CD14-positive monocyte (primary cell): Measurements from ENCODE around the gene NSFL1C. TPM values are rescaled to one million over a fixed set of nuclear protein-coding genes. Genes with fewer than 3 reads are reported as not detected.

Experiments used
- DNase-seq, 3 donors: peaks; one replicate each; pipeline ENCODE4 v3.0.0-alpha.2; 2011 to 2022
- H2AFZ ChIP-seq: 2 replicates; pipeline ENCODE4 v1.6.0; 2012; ENCODE audit warnings: mild to moderate bottlenecking, low read depth, low read length, inconsistent platforms; ENCODE audit not compliant: insufficient read depth, poor library complexity, severe bottlenecking
- H3K27ac ChIP-seq, 2 donors: 1 replicate in 1 of 2; 2 replicates in 1 of 2; pipeline ENCODE4 v1.5.1; 2012 to 2013; ENCODE audit warnings: low read length in 2 of 2, control low read depth in 1 of 2, inconsistent platforms in 1 of 2, low read depth in 1 of 2, mild to moderate bottlenecking in 1 of 2
- H3K27me3 ChIP-seq, 2 donors: one replicate each; pipeline versions ENCODE4 v1.6.0 to v1.6.1; 2011 to 2013; ENCODE audit warnings: low read length in 2 of 2; ENCODE audit not compliant: control insufficient read depth in 2 of 2, insufficient read depth in 2 of 2
- H3K36me3 ChIP-seq, 2 donors: replicated peaks in 1 of 2; 1 replicate in 1 of 2; 2 replicates in 1 of 2; pipeline versions ENCODE4 v1.5.1 to v1.6.1; 2012 to 2013; ENCODE audit warnings: low read length in 2 of 2, control low read depth in 1 of 2, inconsistent platforms in 1 of 2, mild to moderate bottlenecking in 1 of 2; ENCODE audit not compliant: insufficient read depth in 2 of 2, control insufficient read depth in 1 of 2
- H3K4me1 ChIP-seq, 2 donors: 1 replicate in 1 of 2; 2 replicates in 1 of 2; pipeline versions ENCODE4 v1.5.1 to v1.6.1; 2012 to 2013; ENCODE audit warnings: low read length in 2 of 2, control low read depth in 1 of 2, inconsistent platforms in 1 of 2, mild to moderate bottlenecking in 1 of 2, moderate library complexity in 1 of 2; ENCODE audit not compliant: insufficient read depth in 2 of 2, control insufficient read depth in 1 of 2
- H3K4me2 ChIP-seq: replicated peaks from 2 replicates; pipeline ENCODE3; 2012; ENCODE audit warnings: low read length, moderate library complexity, mild to moderate bottlenecking; ENCODE audit not compliant: poor library complexity, severe bottlenecking; ENCODE audit errors: extremely low read depth
- H3K4me3 ChIP-seq, 3 experiments: fragments of 200-600 bp in 1 of 3; sonication (generic) in 1 of 3; replicated peaks in 1 of 3; 1 replicate in 2 of 3; 2 replicates in 1 of 3; pipeline ENCODE4 v1.5.1; 2011 to 2013; ENCODE audit warnings: low read length in 3 of 3, mild to moderate bottlenecking in 3 of 3, control low read depth in 2 of 3, low read depth in 2 of 3, inconsistent platforms in 1 of 3, moderate library complexity in 1 of 3
- H3K79me2 ChIP-seq: 2 replicates; pipeline ENCODE4 v1.6.0; 2012; ENCODE audit warnings: mild to moderate bottlenecking, control low read depth, inconsistent platforms, low read length, moderate library complexity; ENCODE audit not compliant: insufficient read depth
- H3K9ac ChIP-seq: 2 replicates; pipeline ENCODE4 v1.6.0; 2017; ENCODE audit warnings: low read length, mild to moderate bottlenecking; ENCODE audit not compliant: insufficient read depth, poor library complexity, severe bottlenecking
- H3K9me3 ChIP-seq, 2 donors: replicated peaks in 1 of 2; 1 replicate in 1 of 2; 2 replicates in 1 of 2; pipeline versions ENCODE4 v1.5.1 to v1.6.1; 2012 to 2013; ENCODE audit warnings: low read length in 2 of 2, control low read depth in 1 of 2; ENCODE audit not compliant: control insufficient read depth in 1 of 2, insufficient read depth in 1 of 2
- H4K20me1 ChIP-seq: 2 replicates; pipeline ENCODE4 v1.6.0; 2012; ENCODE audit warnings: mild to moderate bottlenecking, low read length, control low read depth, moderate library complexity; ENCODE audit not compliant: insufficient read depth
- H3K27ac Mint-ChIP-seq, 7 donors: one replicate each; pipeline ENCODE4 v1.8.0; 2020; ENCODE audit warnings: mild to moderate bottlenecking in 7 of 7, mixed read lengths in 7 of 7, moderate library complexity in 6 of 7, inconsistent platforms in 2 of 7
- H3K27me3 Mint-ChIP-seq, 3 donors: one replicate each; pipeline ENCODE4 v1.8.0; 2021 to 2022; ENCODE audit warnings: low read depth in 3 of 3, mild to moderate bottlenecking in 3 of 3, mixed read lengths in 3 of 3, moderate library complexity in 3 of 3, inconsistent platforms in 1 of 3
- H3K36me3 Mint-ChIP-seq, 2 donors: one replicate each; pipeline ENCODE4 v1.8.0; 2020; ENCODE audit warnings: mixed read lengths in 2 of 2, inconsistent platforms in 1 of 2, mild to moderate bottlenecking in 1 of 2
- H3K4me1 Mint-ChIP-seq: one replicate; pipeline ENCODE4 v1.8.0; 2020; ENCODE audit warnings: mild to moderate bottlenecking, mixed read lengths
- H3K4me3 Mint-ChIP-seq, 2 donors: one replicate each; pipeline ENCODE4 v1.8.0; 2020; ENCODE audit warnings: mild to moderate bottlenecking in 2 of 2, mixed read lengths in 2 of 2, moderate library complexity in 1 of 2
- H3K9me3 Mint-ChIP-seq, 7 donors: one replicate each; pipeline ENCODE4 v1.8.0; 2020 to 2022; ENCODE audit warnings: mixed read lengths in 7 of 7, mild to moderate bottlenecking in 6 of 7, moderate library complexity in 6 of 7, inconsistent platforms in 2 of 7
- CTCF ChIP-seq: fragments of 200-600 bp; IDR thresholded peaks from one replicate; pipeline ENCODE4 v1.8.0; 2022; ENCODE audit warnings: antibody characterized with exemption, mild to moderate bottlenecking
- WGBS: methylation state at CpG from one replicate; pipeline ENCODE4 v1.1.5; 2013; ENCODE audit warnings: missing lambda C conversion rate; ENCODE audit not compliant: insufficient coverage; 5-methylcytosine and 5-hydroxymethylcytosine counted together
- intact Hi-C, 2 donors: fragments of 100-400 bp; cut with micrococcal nuclease; formaldehyde crosslinking; loops; one replicate each; pipeline versions ENCODE4 v1.15.0 to v1.15.1; 2023
- polyA plus RNA-seq, 3 donors: library from polyadenylated mRNA; depleted of rRNA in 1 of 3; unstranded in 2 of 3; stranded (reverse) in 1 of 3; fragments of 300-500 nt in 2 of 3; fragments of >200 nt in 1 of 3; fragmentation: Illumina TruSeq in 2 of 3; gene quantifications; 1 replicate in 2 of 3; 2 replicates in 1 of 3; pipeline ENCODE4 v1.2.3, GENCODE V29; 2012 to 2021

The NSFL1C gene
- polyA plus RNA-seq, 3 donors: 52.8 to 80.8 (median 56.8) TPM

DNA sequence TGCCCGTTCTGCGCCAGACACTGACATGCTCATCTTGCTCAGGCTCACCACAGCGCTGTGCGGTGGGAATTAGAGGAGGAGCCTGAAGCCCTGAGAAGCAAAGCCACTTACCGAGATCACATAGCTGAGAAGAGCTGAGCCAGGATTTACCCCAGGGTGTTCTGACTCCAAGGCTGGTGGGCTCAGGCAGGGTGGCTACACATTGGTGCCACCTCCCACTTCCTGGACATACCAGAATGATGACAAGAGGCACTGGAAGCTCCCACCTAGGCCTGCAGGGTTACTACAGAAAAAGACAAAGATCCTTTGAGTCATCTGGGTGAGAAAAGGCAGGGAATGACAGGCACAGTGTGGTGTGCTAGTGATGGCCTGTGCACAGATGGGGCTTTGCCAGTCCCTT is 49.4 kb downstream of the NSFL1C start:
- H3K27me3 ChIP-seq: peaks cover 6 to 11% of the 10 kb centered on the region in 2 donors
- DNase-seq: no peak
- Mint-ChIP-seq H3K27me3 (peaks cover 11 to 25% (median 14%) of the 10 kb centered on the region in 3 donors), H3K27ac (no peak overlapping the region), H3K36me3 (no peaks in the 10 kb centered on the region), H3K4me1 (peaks cover 4% of the 10 kb centered on the region), H3K4me3 (no peak overlapping the region), H3K9me3 (peaks cover 4 to 19% (median 10%) of the 10 kb centered on the region in 7 donors)
- no peak overlapping the region for H3K4me3 ChIP-seq
- H3K27ac ChIP-seq: no peak overlapping the region
- intact Hi-C loops: no loop called here
- H3K79me2 ChIP-seq: no peaks in the 10 kb centered on the region
- no peaks in the 10 kb centered on the region for H4K20me1 ChIP-seq
- H3K36me3 ChIP-seq: no peaks in the 10 kb centered on the region
- H2AFZ ChIP-seq: no peak overlapping the region
- no peaks in the 10 kb centered on the region for H3K4me1 ChIP-seq
- TF ChIP-seq CTCF: no peak
- no peak overlapping the region for H3K9ac ChIP-seq
- 88% methylated on average over 5 of the region's 5 CpGs for WGBS
- H3K9me3 ChIP-seq: peaks cover 5 to 6% of the 10 kb centered on the region in 2 donors
- no peak overlapping the region for H3K4me2 ChIP-seq

DNA sequence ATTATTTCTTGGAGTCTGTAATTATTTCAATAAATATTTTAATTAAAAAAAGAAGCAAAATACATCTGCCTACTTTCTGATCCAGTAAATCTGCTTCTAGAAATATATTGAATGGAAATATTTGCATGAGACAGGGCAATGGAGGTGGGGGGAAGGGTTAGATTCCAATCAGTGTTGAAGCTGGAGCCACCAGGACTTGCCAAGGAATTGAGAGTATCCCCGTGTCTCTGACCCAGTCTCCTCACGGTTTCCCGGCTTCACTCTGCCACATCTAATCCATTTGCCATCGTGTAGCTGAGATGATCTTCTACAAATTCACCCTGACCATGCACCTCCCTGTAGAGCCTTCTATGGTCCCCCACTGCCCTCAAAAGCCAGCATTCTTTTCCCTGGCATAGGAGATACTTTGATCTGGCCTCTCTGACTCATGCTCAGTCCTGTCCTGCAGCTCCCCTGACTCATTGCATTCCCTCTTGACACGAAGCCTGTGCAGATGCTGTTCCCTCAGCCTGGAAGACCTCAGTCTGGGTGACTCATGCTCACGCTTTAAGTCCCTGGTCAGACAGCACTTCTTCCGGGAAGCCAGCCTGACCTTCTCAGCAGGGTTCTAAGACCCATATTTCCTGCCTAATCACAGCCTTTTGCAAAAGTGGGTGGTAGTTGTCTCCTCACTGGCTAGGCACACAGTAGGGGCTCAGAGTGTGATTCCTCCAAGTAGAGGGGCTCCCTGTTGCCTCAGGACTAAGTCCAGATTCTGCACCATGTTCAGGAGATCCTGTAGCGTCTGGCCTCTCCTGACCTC is 50.8 kb downstream of the NSFL1C start:
- Histone ChIP-seq H3K4me1 (no peaks in the 10 kb centered on the region), H4K20me1 (no peaks in the 10 kb centered on the region), H3K27me3 (peaks cover 6 to 14% of the 10 kb centered on the region in 2 donors), H3K36me3 (no peaks in the 10 kb centered on the region), H3K4me2 (no peak overlapping the region), H3K4me3 (no peak overlapping the region), H2AFZ (no peak overlapping the region), H3K27ac (no peak overlapping the region), H3K79me2 (no peaks in the 10 kb centered on the region), H3K9me3 (peaks cover 2 to 4% of the 10 kb centered on the region in 2 donors), H3K9ac (no peak overlapping the region)
- Mint-ChIP-seq H3K36me3 (no peaks in the 10 kb centered on the region), H3K9me3 (peaks cover 1 to 15% (median 9%) of the 10 kb centered on the region in 7 donors), H3K4me1 (no peaks in the 10 kb centered on the region), H3K27me3 (peaks cover 10 to 23% (median 11%) of the 10 kb centered on the region in 3 donors), H3K27ac (no peak overlapping the region), H3K4me3 (no peak overlapping the region)
- 94% methylated on average over 8 of the region's 8 CpGs for WGBS
- no peak for TF ChIP-seq CTCF
- intact Hi-C loops: no loop called here
- DNase-seq: peak; percentile 30 to 79 (median 32)
